HG02981 (cell line): ENCODE results near the gene MEP1B.

ENCODE experiments used
- ATAC-seq: cut with Tn5 transposase; IDR thresholded peaks from one replicate; pipeline ENCODE4 v1.9.1; 2021; ENCODE audit warnings: mild to moderate bottlenecking, moderate library complexity; ENCODE audit not compliant: unreplicated experiment

Gene MEP1B

GRCh38 chr18:32262092-32262491 is 72.3 kb downstream of the MEP1B start:
- ATAC-seq, result no peak

- no peak for ATAC-seq
These were observed 74.6 kb downstream of the MEP1B start for GRCh38 chr18:32264401-32264800.

- ATAC-seq, result no peak
These were observed 77.6 kb downstream of the MEP1B start for GRCh38 chr18:32267463-32267862.
